Fibroblast of villous mesenchyme (primary cell): ENCODE data around the gene CCDC63. TPM values are rescaled to one million over a fixed set of nuclear protein-coding genes. Genes with fewer than 3 reads are reported as not detected.

ENCODE experiments used
- DNase-seq: peaks from one replicate; pipeline ENCODE4 v3.0.0-alpha.2; 2010; ENCODE audit warnings: low read depth
- H3K4me3 ChIP-seq: 2 replicates; pipeline ENCODE4 v1.5.1; 2011; ENCODE audit warnings: low read depth, mild to moderate bottlenecking, low read length
- CTCF ChIP-seq: IDR thresholded peaks from 2 replicates; pipeline ENCODE4 v1.5.1; 2012; ENCODE audit warnings: low read depth, mild to moderate bottlenecking, low read length; ENCODE audit not compliant: insufficient read depth
- total RNA-seq: library from RNA; depleted of rRNA; stranded (reverse); fragments of >200 nt; gene quantifications from 2 replicates; pipeline ENCODE4 v1.2.3, GENCODE V29; 2012

CCDC63 gene
- total RNA-seq, 1 donor: not detected

DNA sequence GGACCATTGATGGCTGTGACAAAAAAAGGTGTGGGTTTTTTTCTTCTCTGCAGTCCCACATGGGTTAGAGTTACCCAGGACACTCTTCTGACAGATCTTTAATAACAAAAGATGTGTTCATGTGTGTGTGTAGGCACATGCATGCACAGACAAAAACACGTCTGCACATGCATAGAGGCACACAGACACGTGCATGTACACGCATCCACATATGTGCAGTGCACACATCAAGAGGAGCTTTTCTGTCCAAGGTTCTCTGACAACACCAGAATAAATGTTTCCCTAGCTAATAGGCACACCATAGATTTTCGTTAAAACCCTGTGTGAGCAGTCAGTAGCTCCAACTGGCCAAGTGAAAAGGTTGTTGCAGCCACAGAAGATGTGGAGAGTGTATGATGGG lies 76.4 kb downstream of the CCDC63 start:
- no peak for TF ChIP-seq CTCF
- no peak overlapping the region for H3K4me3 ChIP-seq
- no peak for DNase-seq

- DNase-seq: no peak
- TF ChIP-seq CTCF: no peak
Measured at GRCh38 chr12:110923692-110924334, 77.0 kb downstream of the CCDC63 start.

DNA sequence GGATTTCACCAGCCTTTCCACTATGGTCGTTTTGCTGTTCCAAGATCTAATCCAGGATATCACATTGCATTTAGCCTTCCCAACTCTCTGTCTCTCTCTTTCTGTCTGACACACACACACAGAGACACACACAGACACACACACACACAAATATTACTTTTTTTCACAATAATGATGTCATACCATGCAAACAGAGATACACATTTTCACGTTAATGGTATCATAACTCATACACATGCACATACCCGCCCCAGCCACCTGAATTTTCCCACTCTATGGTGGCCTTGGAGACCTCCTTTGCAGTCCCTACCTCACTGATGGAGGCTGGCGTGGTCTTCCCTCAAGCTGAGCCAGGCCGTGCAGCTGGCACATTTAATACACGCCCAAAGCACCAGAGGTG lies 80.8 kb downstream of the CCDC63 start:
- no peak overlapping the region for H3K4me3 ChIP-seq
- no peak for DNase-seq
- TF ChIP-seq CTCF: no peak

More at GRCh38 chr12:110923692-110924334, 77.0 kb downstream of the CCDC63 start:
- H3K4me3 ChIP-seq: no peak overlapping the region

DNA sequence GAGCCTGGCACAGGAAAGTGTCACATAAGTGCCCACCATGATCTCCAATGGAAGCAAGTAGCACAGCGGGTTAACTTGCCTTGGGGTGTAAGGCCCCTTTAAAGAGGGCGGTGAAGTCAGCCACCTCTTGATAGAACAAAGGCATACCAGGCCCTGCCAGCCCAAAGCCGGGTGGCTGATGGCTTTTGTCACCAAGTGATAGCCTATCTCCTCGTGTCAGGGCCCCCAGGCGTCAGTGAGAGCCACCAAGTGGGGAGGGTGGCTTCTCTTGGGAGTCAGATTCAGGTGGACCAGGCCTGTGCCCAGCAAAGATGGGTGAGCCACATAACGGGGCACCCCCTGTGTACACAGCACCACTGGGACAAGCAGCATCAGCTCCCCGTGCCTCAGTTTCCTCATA lies 81.9 kb downstream of the CCDC63 start:
- H3K4me3 ChIP-seq: no peak overlapping the region
- DNase-seq: no peak
- no peak for TF ChIP-seq CTCF

GRCh38 chr12:110929818-110930217 lies 83.0 kb downstream of the CCDC63 start:
- TF ChIP-seq CTCF: no peak
- no peak overlapping the region for H3K4me3 ChIP-seq
- DNase-seq: no peak

- TF ChIP-seq CTCF: no peak
- H3K4me3 ChIP-seq: no peak overlapping the region
- no peak for DNase-seq
Measured at GRCh38 chr12:110930348-110931314, 83.8 kb downstream of the CCDC63 start.
